Right cardiac atrium (tissue), 5 donors: ENCODE data around the gene PRSS50. TPM values are rescaled to one million over a fixed set of nuclear protein-coding genes. Genes with fewer than 3 reads are reported as not detected.

Source experiments
- ATAC-seq, 2 donors: fragments of 200-7000 bp; cut with Tn5 transposase; one replicate each; pipeline versions ENCODE4 v1.8.0 to v1.9.1; 2020; ENCODE audit warnings: moderate library complexity in 2 of 2, mild to moderate bottlenecking in 1 of 2
- DNase-seq, 3 donors: peaks; one replicate each; pipeline ENCODE4 v3.0.0-alpha.2; 2020
- H3K27ac ChIP-seq: one replicate; pipeline ENCODE4 v1.5.1; 2013; ENCODE audit warnings: mild to moderate bottlenecking, low read length, control low read depth, moderate library complexity
- H3K27me3 ChIP-seq: one replicate; pipeline ENCODE4 v1.6.1; 2013; ENCODE audit not compliant: control insufficient read depth, insufficient read depth
- H3K4me1 ChIP-seq: one replicate; pipeline ENCODE4 v1.6.1; 2013; ENCODE audit warnings: low read length; ENCODE audit not compliant: control insufficient read depth, insufficient read depth
- H3K4me3 ChIP-seq: one replicate; pipeline ENCODE4 v1.5.1; 2013; ENCODE audit warnings: low read length, control low read depth
- H3K9me3 ChIP-seq: one replicate; pipeline ENCODE4 v1.6.1; 2013; ENCODE audit warnings: low read length; ENCODE audit not compliant: control insufficient read depth
- WGBS: extraction: QIAGEN DNeasy Blood & Tissue Kit; methylation state at CpG from one replicate; pipeline ENCODE4 v1.1.7; 2013; 5-methylcytosine and 5-hydroxymethylcytosine counted together
- intact Hi-C, 4 donors: fragments of 100-400 bp; cut with DNase I; formaldehyde crosslinking; loops; one replicate each; pipeline versions ENCODE4 v1.11.0 to v1.14.0; 2022 to 2023
- polyA plus RNA-seq: library from polyadenylated mRNA; stranded (reverse); fragments of 200-250 nt; gene quantifications from one replicate; pipeline ENCODE4 v1.2.3, GENCODE V29; 2013
- total RNA-seq, 4 donors: library from RNA; stranded (reverse); fragmentation: NEBNext Ultra II Directional; extraction: Animal tissue kit (Norgen Biotek cat#: 25700); gene quantifications; one replicate each; pipeline ENCODE4 v1.2.1, GENCODE V29; 2021
- donor health status: healthy with polysubstance abuse.
- donor health status: DM: no; HTN: yes; CAD: no.
- donor health status: DM: no; HTN: no; CAD: no.
- donor health status: DM: no; HTN: yes; CAD: no; lungs with severe emphysema.
- donor health status: DM: yes; HTN: yes; CAD: no.

PRSS50 gene
- total and polyA plus RNA-seq, 5 donors = 0.12 to 0.31 (median 0.14) TPM; not detected in 2

GRCh38 chr3:46724424-46724823, 6.8 kb upstream of the PRSS50 start:
- intact Hi-C loops = no loop called here
- Histone ChIP-seq H3K4me1 (no peaks in the 10 kb centered on the region), H3K4me3 (no peak overlapping the region), H3K9me3 (no peaks in the 10 kb centered on the region), H3K27ac (no peak overlapping the region), H3K27me3 (no peaks in the 10 kb centered on the region)
- no peak for ATAC-seq
- DNase-seq = no peak
- 74% methylated on average over 4 of the region's 4 CpGs for WGBS

DNA sequence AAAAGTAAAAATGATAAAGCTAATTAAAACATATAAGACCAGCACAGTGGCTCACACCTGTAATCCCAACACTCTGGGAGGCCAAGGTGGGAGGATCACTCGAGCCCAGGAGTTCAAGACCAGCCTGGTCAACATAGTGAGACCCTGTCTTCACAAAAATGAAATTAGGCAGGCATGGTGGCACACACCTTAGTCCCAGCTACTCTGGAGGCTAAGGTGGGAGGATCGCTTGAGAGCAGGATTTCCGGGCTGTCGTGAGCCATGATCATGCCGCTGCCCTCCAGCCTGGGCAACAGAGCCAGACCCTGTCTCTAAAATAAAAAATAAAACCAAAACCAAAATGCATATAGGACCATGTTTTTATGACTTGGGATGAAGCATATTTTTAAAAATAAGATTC, 4.8 kb upstream of the PRSS50 start:
- 92% methylated on average over 5 of the region's 5 CpGs for WGBS
- H3K27ac ChIP-seq = no peak overlapping the region

DNA sequence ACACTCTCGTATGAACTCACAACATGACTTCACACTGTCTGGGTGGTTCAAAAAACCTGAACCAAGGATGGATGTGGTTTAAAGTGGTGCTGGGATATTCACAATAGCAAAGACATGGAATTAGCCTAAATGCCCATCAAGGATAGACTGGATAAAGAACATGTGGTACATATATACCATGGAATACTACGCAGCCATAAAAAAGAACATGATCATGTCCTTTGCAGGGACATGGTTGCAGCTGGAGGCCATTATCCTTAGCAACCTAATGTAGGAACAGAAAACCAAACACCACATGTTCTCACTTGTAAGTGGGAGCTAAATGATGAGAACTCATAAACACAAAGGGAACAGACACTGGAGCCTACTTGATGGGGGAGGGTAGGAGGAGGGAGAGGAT, 3.3 kb upstream of the PRSS50 start:
- DNase-seq = no peak
- Histone ChIP-seq H3K4me1 (no peaks in the 10 kb centered on the region), H3K27me3 (no peaks in the 10 kb centered on the region), H3K9me3 (no peaks in the 10 kb centered on the region), H3K4me3 (no peak overlapping the region), H3K27ac (no peak overlapping the region)
- intact Hi-C loops = no loop called here
- 65% methylated on average over 2 of the region's 2 CpGs for WGBS
- no peak for ATAC-seq

More for the DNA sequence above, 4.8 kb upstream of the PRSS50 start:
- H3K4me3 ChIP-seq = no peak overlapping the region
- H3K4me1 ChIP-seq = no peaks in the 10 kb centered on the region
- no peak for ATAC-seq
- H3K27me3 ChIP-seq = no peaks in the 10 kb centered on the region
- no peak for DNase-seq
- no peaks in the 10 kb centered on the region for H3K9me3 ChIP-seq
- intact Hi-C loops = no loop called here

DNA sequence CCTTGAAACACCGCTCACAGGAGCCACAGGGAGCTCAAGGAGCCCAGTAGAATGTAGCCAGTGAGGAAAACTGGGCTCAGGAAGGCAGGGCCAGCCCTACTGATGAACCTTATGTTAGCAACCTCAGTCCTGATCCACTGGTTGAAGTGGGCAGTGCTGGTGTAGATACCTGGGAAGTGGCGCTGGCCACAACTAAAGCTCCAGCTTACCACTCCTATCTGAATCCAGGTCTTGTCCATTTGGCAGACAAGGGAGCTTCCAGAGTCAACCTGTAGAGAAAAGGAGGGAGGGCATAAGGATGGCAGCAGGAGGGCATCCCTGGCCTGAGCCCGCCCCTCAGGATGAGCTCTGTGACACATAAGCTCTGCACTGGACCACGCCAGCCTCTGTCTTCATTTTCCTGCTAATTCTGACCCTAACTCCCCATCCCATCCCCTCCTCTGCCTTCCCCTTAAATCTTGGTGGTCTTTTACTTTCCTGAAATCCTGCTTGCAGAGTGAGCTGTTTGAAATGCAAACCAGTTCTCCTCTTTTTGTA, 2.1 kb upstream of the PRSS50 start:
- H3K9me3 ChIP-seq = no peaks in the 10 kb centered on the region
- DNase-seq (no peak), ATAC-seq (no peak)
- H3K4me1 ChIP-seq = no peaks in the 10 kb centered on the region
- H3K27ac ChIP-seq = no peak overlapping the region
- H3K27me3 ChIP-seq = no peaks in the 10 kb centered on the region
- no peak overlapping the region for H3K4me3 ChIP-seq
- WGBS = 87% methylated on average over 4 of the region's 4 CpGs
- intact Hi-C loops = loop anchor here in 1 of 4 donors (10.0 kb wide), 1 partner anchor 115 kb away; no protein-coding TSS in a partner anchor

DNA sequence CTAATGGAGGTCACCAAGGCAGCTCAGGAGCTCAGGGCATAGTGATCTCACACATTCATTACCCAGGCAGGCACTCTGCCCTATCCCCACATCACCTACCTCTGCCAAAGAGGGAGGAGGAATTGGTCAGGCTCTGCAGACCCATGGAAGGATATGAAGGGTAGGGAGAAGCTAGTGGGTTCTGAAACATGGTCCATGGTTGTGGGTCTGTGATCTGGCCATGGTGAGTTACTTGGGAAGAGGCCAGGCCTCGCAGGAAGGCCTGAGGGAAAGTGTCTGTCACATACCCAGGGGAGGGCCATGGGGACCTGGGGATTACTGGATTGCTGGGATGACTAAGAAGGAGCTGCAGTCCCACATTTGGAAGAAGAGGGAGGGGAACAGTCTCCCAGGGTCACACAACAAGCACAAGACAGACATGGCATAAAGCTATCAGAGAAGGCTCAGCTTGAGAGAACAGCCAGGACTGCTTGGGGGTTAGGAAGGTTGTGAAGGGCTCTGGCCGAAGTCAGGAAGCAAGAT, 1.4 kb upstream of the PRSS50 start:
- ATAC-seq (no peak), DNase-seq (no peak)
- WGBS = 71% methylated on average over 2 of the region's 2 CpGs
- Histone ChIP-seq H3K27me3 (no peaks in the 10 kb centered on the region), H3K4me3 (no peak overlapping the region), H3K27ac (no peak overlapping the region), H3K9me3 (no peaks in the 10 kb centered on the region), H3K4me1 (no peaks in the 10 kb centered on the region)
- intact Hi-C loops = loop anchor here in 1 of 4 donors (10.0 kb wide), 1 partner anchor 116 kb away; no protein-coding TSS in a partner anchor

DNA sequence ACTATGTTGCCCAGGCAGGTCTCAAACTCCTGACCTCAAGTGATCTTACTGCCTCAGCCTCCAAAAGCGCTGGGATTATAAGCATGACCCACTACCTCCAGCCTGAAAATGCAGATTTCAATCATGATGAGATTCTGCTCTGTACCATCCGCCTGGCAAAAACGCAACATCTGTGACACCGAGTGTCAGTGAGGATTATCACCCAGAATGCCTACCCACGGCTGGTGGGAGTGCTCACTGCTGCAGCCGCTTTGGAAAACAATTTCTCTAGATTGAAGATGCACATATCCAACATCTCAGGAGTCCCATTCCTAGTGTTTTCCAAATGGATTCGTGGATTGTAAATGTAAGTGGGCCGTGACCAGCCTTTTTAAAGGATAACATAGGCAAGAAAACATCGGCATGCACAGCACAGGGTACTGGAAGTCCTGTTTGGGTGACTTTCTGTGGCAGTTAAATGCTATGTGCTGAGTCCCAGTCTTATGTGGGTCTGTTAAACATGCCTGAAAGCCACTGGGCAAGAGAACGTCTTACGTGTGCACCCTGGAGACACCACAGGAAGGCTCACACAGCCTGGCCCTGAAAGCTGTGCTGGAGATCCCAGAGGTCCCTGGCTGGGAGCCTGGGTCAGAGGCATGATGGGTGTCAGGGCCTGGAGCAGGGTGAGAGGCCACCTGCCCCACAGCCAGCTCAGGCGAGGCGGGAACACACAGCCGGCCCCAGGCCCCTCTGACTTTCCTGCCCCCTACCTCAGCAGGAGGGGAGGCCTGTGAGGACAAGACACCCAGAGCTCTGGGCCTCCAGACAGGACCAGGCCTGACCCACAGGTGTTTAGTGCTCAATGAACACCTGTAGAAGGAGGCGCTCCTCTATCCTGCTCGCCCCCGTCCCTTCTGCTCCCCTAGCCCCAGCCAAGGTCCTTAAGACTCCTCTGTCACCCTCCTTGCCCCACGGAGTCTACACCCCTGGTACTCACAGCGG, 918 bp downstream of the PRSS50 start:
- H3K4me1 ChIP-seq = no peaks in the 10 kb centered on the region
- H3K9me3 ChIP-seq = no peaks in the 10 kb centered on the region
- ATAC-seq (no peak), DNase-seq (peak in 1 of 3 donors; percentile 41)
- intact Hi-C loops = loop anchor here in 1 of 4 donors (10.0 kb wide), 1 partner anchor 118 kb away; no protein-coding TSS in a partner anchor
- 84% methylated on average over 19 of the region's 19 CpGs for WGBS
- no peak overlapping the region for H3K27ac ChIP-seq
- no peaks in the 10 kb centered on the region for H3K27me3 ChIP-seq
- no peak overlapping the region for H3K4me3 ChIP-seq

- Histone ChIP-seq H3K27ac (no peak overlapping the region), H3K4me1 (no peaks in the 10 kb centered on the region), H3K27me3 (no peaks in the 10 kb centered on the region), H3K9me3 (no peaks in the 10 kb centered on the region), H3K4me3 (no peak overlapping the region)
- ATAC-seq = no peak
- peak in 1 of 3 donors; percentile 24 for DNase-seq
- 86% methylated on average over 11 of the region's 11 CpGs for WGBS
- intact Hi-C loops = loop anchor here in 1 of 4 donors (10.0 kb wide), 1 partner anchor 119 kb away; no protein-coding TSS in a partner anchor
Measured at GRCh38 chr3:46715507-46716175, 2.0 kb downstream of the PRSS50 start.

DNA sequence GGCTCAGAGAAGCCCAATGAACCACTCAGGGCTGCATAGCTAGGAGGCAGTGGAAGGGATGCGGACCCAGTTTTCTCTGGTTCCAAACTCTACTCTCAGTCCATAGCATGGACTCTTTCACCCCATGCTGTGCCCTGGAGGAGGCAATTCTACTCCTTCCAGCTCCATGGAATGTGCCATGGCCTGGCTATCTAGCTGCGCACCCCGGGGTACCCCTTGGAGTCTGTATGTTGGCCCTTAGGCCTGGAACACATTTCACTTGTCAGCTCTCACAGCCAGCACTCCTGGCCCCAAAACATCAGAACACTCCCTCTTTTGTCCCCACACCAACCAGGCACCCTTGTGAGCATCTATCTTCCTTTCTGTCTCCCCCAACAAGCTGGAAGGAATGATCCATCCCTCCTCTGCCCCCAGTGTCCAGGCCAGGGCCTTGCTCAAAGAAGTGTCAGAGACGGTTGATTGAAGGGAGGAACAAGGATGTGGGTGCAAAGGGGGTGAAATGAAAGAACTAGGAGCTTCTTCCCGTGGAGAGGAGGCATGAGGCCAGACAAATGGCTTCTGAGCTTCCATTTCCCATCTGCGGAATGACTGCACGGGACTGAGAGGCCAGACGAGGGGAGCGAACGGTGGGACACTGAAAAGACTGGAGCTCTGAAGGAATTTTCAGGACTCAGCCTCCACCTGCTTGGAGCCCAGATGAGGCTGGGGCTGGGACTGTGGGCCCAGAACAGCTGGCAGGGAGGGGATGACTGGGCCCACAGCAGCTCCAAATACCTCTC, 2.8 kb downstream of the PRSS50 start:
- intact Hi-C loops = loop anchor here in 1 of 4 donors (10.0 kb wide), 1 partner anchor 120 kb away; no protein-coding TSS in a partner anchor
- DNase-seq (peak in 1 of 3 donors; percentile 3), ATAC-seq (no peak)
- WGBS = 87% methylated on average over 10 of the region's 10 CpGs
- no peak overlapping the region for H3K27ac ChIP-seq
- no peaks in the 10 kb centered on the region for H3K9me3 ChIP-seq
- no peak overlapping the region for H3K4me3 ChIP-seq
- H3K27me3 ChIP-seq = no peaks in the 10 kb centered on the region
- H3K4me1 ChIP-seq = no peaks in the 10 kb centered on the region

DNA sequence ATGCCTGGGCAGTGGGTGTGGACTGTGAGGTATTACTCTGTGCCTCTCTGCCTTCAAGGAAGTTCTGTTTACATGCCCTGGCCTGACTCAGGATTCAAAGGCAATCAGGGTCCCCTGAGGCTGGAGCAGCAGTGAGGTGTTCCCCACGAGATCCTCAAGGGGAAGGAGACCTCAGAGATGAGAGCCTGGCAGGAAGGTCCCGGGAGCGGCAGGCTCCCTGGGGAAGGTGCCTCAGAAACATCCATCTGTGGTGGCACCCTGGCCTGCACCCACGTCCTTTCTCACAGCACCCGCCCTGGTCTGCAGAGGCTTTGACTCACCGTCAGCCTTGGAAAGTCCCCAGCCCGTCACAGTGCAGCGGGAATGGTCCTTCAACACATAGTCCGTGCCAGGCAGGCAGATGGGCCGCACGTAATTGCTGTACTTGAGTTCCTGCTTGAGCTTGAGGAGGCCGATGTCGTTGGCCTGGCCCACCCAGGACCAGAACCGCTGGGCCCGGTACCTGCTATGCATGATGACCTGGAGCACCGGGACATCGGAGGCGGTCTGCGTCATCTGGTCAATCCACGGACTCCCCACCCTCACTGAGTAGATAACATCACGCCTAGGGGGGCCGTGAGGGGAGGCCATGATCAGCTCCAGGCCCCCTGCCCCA, 3.6 kb downstream of the PRSS50 start:
- Histone ChIP-seq H3K4me1 (no peaks in the 10 kb centered on the region), H3K4me3 (no peak overlapping the region), H3K27me3 (no peaks in the 10 kb centered on the region), H3K27ac (no peak overlapping the region), H3K9me3 (no peaks in the 10 kb centered on the region)
- DNase-seq = peak in 2 of 3 donors; percentile 39 to 50
- WGBS = 86% methylated on average over 22 of the region's 22 CpGs
- intact Hi-C loops = loop anchor here in 1 of 4 donors (10.0 kb wide), 1 partner anchor 121 kb away; no protein-coding TSS in a partner anchor
- no peak for ATAC-seq
